ENCODE measurements around the gene ALG1L2.
"Not testable (repeated sequence)": the region's sequence is repeated elsewhere in the genome, so short reads cannot be mapped to it uniquely, and the experiment has no call there.

Gene ALG1L2

DNA sequence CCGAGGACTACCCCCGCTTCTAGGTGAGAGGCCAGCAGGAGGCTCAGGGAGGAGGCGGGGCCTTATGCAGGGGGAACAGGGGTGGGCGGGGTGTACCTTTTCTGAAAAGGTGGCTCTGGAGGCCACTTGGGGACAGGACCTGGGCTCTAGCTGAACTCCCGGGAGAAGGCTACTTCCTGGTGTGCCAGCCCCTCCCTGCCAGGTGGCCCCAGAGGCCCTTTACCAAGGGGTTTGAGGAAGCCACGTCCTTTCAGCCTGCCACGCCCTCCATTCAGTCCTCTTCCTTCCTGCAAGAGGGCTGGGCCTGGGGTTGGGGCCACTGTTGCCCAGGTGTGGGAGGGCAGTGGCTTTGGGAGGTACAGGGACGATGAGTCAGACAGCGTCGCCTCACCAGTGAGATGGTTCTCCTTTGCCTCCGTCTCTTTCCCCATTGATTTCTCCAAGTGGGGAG is 12.9 kb downstream of the ALG1L2 start:
- not testable (repeated sequence) for DNase-seq (ENCODE audit: low spot score)

DNA sequence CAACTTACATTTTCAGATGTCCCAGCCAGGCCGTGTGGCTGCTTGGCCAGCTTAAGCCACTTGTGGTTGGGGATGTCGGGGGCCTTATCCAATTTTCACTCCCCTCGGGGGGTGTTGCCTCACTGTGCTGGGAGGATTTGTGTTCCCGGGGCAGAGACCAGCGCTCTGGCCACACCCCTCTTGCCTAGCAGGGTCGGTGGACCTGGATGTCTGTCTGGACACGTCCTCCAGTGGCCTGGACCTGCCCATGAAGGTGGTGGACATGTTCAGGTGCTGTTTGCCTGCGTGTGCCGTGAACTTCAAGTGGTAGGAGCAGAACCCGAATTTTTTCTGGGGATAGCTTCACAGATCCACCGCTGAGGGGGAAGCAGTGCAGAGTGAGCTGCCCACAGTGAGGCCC is 14.2 kb downstream of the ALG1L2 start:
- not testable (repeated sequence) for DNase-seq (ENCODE audit: low spot score)

DNA sequence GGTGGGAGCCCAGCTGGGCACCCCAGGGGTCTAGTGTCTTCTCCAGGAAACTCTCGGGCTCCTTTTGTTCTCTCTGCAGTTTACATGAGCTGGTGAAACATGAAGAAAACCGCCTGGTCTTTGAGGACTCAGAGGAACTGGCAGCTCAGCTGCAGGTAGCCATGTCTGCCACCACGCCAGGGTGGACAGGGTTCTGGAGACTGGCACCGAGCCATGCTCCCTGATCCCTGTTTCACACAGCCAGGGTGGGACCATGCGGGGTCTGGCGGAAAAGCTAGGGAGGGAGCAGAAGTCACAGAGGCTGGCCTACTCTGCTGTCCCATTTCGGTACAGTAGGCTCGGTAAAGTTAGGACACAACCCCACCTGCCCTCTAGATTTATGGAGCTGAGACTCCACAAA is 15.5 kb downstream of the ALG1L2 start:
- DNase-seq (ENCODE audit: low spot score) = not testable (repeated sequence)

DNA sequence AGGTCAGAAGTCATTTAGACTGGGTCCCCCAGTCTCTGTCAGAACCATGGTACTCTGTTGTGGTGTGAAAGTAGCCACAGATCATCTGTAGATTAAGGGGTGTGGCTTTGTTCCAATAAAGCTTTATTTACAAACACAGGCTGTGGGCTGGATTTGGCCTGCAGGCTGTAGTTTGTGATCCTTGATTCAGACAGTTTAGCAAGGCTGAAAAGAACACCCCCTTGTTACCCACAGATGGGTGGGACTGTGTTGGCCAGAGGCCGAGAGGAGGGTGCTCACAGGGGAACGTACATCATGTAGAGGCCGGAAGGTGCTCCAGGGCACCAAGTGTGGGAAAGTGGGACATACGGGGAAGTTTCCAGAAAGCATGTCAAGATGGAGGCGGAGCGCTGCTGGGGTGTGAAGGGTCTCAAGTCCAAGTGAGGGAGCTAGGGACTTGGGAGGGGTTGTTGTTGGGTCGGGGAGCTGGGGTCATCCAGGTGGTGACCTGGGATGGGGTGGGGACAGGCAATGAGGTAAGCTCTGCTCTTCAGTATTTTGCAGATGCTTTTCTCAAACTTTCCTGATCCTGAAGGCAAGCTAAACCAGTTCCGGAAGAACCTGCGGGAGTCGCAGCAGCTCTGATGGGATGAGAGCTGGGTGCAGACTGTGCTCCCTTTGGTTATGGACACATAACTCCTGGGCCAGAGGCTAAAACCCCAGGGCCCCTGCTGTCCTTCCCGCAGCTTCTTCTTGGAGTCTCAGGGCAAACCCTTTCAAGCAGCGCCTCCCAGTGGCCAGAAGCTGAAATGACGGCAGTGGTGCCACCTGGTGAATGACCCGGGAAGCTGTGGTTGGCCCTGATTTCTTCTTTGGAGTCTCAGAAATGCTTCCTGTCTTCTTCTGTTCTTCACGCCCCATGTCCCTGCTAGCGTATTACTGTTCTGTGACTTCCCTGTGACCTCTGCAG is 16.3 kb downstream of the ALG1L2 start:
- DNase-seq (ENCODE audit: low spot score) = not testable (repeated sequence)

DNA sequence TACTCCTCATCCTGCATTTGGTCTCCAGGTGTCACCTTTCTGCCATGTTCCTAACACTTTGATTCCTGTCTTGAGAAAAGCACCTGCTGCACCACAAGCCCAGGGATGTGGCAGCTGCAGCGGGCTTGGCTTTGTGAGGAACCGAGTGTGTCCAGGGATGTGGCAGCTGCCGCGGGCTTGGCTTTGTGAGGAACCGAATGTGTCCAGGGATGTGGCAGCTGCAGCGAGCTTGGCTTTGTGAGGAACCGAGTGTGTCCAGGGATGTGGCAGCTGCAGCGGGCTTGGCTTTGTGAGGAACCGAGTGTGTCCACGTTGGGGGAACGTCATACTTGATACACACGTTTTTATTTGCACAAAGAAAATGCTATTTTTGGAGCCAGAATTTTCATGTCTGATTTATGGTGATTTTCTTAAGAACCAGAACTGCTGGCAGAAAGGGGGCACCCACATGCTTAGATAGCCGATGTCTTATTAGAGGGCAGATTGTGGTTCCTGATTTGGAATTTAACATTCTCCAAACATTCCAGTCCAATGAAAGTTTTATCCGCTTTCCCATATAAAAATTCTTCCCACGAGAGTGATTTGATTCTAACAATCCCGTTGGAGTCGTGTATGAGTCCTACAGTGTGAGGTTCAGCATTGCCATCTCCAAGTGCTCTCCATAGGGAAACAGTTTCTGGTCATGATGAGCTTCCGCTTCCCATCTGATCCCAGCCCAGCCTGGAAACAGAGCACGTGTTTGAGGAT is 17.2 kb downstream of the ALG1L2 start:
- DNase-seq (ENCODE audit: low spot score) = not testable (repeated sequence)

DNA sequence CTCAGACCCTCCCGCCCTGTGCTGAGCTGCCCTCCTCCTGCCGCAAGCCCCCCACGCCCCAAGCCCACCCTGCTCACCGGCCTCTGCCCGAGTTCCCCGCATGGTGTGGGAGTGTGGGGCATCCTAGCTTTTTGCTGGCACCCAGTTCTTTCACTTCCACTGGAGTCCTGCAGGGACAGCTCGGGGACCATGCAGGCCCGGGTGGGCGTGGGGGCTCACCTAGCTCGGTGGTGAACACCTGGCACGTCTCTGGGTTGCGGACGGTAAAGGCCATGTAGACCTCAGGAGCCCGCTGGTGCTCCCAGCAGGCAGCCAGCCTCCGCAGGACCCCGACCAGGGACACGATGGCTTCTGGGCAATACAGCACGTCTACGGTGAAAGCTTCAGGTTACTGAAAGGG is 20.9 kb downstream of the ALG1L2 start:
- not testable (repeated sequence) for DNase-seq (ENCODE audit: low spot score)

DNA sequence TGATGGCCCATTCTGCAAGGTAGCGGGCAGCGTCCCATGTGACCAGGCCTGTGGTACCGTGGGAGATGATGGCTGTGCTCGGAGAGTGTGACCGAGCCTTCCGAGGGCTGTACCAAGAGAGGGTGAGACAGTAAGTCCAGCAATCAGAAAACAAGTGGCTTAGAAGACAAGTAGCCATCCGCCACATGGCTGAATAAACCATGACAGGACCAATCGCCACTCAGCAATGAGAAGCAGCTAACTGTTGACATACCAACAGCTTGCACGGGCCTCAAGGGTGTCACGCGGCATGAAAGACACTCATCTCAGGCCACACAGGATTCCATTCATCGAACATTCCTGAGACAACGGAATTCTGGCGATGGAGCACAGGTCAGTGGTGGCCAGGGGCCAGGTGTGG is 22.6 kb downstream of the ALG1L2 start:
- DNase-seq (ENCODE audit: low spot score) = peak; percentile 33

DNA sequence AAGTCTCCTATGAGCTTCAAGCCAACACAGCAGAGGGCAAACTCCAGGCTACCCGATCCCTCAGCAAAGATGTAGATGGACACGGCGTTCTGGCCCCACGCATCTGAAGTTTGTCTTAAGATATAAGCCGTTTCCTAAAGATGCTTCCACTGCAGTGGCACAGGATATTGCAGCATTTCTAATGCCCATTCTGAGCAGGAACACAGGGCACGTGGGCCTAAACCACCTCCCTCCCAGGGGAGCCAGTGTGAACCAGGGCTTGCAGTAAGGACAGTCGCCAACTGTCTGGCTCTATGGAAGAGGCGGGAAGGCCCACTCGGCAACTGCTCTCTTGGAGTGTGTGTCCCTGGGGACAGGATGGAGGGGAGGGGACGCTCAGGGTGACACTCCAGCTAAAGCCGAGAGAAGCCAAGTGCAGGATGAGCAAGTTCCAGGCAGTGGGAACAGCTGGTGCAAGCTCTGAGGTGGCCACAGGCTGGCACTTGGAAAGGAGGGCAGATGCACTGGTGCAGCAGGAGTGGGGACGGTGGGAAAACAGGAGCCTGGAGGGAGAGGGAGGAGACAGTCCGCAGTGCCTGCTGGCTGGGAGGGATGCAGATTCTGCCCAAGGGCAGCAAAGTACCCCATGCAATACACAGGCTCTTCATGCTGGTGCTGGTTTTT is 25.8 kb downstream of the ALG1L2 start:
- not testable (repeated sequence) for DNase-seq (ENCODE audit: low spot score)

DNA sequence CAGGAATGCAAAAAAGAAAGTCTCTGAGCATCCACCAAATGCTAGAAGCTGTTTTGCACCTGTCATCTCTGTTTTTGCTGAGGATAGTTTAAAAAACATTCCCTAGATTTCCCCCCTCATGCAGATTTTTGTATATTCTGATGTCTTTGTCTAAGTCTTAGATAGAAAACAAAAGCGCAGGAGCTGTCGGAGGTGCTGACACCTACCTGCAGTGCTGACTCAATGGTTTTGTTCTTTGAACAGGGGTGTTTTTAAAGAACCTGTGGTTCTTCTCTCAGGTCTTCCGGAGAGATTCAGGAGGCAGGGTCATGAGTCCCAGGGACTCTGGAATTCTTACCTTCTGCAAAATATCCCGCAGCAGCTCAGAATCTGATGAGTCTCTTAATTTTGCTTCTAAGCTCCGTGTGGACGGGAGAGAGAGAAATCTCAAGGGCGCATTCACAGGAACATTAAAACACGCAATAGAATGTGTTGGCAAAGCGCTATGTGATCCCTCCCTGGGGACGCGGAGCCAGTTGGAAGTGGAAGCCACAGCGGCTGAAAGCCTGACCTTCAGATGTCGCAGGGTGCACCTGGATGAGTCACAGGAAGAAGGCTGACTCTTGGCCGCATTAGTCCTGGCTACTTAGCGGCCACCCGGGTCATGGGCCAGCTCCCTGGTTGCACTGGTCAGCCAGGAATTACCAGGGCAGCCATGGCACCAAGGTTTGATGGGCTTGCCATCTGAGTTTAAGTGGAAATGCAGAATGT is 27.4 kb downstream of the ALG1L2 start:
- DNase-seq (ENCODE audit: low spot score) = not testable (repeated sequence)

DNA sequence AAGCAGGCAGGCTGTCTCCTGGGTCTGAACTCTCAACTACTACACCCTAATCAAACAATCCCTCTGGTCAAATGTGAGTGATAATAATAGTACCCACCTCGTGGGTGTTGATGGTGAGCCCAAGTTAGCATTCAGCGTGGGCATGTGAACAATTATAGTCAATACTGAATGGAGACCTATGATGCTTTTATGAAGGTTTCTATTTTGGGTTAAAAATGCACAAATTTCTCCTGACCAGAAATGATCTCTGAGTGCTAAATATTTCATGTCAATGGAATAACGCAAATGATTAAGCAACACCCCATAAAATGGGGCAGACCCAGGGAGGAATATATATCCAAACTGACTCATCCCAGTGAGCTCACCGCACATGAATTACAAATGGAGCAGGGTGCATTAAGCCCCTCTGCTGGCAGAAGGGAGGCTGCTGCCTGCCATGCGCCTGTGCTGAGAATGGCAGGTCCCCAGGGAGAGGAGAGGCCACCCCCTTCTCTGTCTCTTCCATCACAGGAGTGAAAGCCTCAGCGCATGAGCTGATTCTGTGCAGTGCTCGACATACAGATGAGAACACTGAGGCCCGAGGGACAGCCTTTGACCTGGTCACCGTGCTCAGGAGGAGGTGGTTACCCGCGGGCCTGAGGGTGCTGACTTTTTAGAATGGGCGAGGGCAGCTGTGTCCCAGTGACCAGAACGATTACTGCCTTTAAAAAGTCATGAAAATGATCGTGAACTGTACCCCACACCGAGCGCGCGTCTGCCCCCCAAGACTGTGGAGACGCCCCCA is 28.9 kb downstream of the ALG1L2 start:
- not testable (repeated sequence) for DNase-seq (ENCODE audit: low spot score)

DNA sequence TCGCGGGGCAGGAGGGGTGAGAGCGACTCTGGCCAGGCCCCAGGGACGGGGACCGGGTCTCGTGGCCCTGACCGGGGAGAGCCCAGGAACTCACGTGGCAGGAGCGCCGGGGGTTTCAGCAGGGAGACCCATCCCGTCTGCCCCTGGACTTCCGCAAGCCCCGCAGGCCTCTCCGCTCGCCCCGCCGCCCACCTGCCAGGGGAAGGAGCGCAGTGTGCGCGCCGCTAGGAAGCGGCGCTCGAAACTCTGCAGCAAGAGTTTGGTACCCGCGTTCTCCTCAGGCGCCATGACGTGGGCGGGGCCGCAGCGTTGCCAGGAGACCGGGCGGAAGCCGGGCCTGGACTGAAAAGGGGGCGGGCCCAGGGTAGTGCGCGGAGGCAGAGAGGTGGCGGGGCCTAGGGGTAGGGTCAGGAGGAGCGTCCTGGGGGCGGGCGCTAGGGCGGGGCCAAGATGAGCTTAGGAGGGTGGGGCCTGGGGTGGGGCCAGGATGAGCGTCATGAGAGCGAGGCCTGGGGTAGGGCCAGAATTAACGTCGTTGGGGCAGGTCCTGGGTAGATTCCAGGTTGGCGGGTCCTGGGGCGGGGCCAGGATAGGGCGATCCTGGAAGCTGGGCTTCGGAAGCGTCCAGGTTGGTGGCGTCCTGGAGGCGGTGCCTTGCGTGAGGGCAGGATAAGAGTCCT is 29.7 kb downstream of the ALG1L2 start:
- peak; percentile 91 for DNase-seq (ENCODE audit: low spot score)

DNA sequence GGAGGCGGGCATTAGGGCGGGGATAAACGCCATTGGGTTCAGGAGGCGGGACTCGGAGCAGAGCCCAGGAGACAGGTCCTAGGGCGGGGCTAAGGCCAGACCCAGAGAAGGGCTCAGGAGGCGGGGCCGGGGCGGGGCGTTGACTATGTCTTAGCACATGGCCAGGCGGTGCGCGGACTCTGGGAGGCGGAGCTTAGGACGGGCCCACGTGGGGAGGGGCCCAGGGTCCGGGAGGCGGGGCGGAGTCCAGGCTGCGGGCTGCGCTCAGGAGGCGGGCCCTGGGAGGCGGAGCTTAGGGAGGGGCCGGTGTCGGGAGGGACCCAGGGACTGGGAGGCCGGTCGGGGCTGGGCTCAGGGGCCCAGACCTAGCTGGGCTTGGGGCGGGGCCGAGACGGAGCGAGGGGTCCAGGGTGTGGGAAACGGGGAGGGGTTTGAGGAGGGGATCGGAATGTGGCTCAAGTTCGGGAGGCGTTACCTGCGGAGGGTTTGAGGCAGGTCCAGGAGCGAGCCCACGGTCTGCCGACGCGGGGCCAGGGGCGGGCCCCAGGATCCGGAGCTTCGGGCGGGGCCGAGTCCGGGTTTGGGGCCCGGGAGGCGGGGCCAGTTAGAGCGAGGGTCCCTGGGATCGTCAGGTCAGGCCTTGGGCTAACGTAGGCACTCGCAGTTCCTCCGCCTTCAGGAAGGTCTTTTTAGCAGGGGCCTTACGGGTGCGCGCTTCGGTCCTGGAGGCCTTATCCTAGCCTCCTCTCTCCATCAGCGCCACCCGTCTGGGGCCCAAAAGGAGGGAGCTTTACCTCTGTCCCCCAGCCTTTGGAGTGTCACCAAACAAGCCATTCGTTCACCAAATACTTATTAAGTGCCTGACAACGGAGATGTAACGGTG is 30.5 kb downstream of the ALG1L2 start:
- DNase-seq (ENCODE audit: low spot score) = not testable (repeated sequence)

DNA sequence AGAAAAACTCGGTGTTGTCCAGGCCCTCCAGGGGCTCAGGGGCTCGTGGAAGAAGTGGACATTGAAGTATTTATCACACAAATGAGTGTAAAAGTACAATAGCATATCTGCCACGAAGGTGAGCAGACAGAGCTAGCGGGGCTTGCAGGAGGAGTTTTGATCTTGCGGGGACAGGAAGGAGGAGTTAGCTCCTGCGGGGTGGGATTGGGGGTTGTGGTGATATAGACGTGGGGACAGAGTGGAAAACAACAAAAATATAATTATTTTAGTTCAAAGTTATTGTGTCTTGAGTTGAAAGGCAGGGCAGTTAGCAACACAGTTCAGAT is 31.1 kb downstream of the ALG1L2 start:
- not testable (repeated sequence) for DNase-seq (ENCODE audit: low spot score)

DNA sequence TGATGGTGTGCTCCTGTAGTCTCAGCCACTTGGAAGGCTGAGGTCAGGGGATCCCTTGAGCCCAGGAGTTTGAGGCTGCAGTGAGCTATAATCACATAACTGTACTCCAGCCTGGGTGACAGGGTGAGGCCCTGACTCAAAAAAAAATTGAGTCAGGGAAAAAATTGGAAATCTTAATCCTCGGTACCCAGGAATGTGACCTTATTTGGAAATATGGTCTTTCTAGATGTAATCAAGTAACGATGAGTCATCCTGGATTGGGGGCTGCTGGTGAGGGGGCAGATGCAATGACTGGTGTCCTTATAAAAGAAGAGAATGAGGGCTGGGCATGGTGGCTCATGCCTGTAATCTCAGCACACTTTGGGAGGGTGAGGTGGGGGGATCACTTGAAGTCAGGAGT is 33.8 kb downstream of the ALG1L2 start:
- DNase-seq (ENCODE audit: low spot score) = not testable (repeated sequence)

DNA sequence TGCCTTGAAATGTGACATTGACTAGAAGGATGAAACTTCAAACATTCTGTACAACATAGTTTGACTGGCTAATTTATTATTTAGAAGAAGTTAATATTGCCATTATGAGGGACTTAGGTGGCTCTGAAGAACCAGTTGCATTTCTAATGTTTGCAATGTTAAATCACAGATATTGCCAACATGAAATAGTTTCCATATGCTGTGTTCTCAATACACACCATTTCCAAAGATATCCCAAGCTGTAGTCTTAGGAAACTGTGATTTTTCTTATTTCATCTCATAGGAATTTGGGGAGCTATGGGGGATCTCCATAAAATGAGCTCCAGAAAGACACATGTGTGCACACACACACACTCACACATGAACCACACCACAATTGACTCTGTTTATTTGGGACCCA is 36.3 kb downstream of the ALG1L2 start:
- no peak for DNase-seq (ENCODE audit: low spot score)

DNA sequence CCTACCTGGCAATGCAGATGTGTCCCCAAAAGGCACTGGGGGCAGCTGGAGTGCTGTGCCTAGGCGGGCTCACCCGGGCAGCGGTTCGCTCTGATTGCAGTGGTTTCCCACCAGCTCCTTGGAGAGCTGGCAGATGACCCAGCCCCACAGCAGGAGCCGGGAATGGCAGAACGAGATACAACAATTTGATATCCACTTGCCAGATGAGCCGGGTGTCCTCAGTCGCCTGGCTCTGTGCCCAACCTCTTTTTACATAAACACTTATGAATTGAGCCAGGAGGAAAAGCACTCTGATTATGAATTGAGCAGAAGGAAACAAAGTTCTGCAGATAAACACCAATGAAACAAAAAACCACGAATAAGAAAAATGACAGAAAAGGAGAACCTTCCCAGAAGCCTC is 38.2 kb downstream of the ALG1L2 start:
- DNase-seq (ENCODE audit: low spot score) = not testable (repeated sequence)

DNA sequence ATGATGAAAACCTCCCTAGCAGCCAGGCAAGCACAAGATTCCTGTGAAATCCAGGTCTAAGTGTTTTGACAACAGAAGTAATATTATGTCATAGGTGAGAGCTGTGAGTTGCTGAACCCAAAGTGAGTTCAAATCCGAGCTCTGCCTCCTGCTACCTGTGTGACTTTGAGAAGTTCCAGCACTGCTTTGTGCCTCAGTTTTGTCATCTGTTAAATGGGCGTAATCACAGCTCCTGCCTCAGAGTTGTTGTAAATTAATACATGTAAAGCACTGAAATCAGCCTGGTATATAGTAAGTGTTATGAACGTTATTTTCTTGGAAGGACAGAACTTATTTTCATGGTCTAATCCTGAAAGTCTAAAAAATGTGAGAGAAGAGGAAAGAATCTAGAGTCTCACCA is 38.7 kb downstream of the ALG1L2 start:
- not testable (repeated sequence) for DNase-seq (ENCODE audit: low spot score)

DNA sequence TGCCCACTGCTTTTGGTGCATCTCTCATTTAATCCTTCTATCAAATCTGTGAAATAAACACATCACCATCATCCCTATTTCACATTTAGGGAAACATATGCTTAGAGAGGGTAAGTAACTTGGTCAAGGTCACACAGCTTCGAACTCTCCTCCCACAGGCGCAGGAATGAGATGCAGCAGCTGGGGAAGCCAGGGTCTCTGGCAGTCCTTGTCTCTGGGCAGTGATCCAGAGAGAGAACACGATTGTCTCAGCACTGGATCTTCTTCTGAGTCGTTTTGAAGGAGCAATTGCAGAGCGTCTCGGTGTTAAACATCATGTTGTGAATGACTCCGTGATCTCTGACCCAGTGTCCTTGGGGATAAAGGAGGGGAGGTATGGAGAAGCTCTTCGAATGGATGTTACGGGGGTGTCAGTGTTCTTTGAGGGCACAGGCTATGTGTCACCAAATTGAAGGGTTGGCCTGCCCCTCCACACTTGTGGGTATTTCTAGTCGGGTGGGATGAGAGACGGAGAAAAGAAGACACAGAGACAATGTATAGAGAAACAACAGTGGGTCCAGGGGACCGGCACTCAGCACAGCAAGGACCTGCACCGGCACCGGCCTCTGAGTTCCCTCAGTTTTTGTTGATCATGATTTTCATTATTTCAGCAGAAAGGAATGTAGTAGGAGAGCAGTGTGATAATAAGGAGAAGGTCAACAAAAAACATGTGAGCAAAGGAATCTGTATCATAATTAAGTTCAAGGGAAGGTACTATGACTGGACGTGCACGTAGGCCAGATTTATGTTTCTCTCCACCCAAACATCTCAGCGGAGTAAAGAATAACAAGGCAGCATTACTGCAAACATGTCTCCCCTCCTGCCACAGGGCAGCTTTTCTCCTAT is 41.5 kb downstream of the ALG1L2 start:
- DNase-seq (ENCODE audit: low spot score) = not testable (repeated sequence)
